ENCODE data around the gene HOXA5.

GRCh38 chr7:27113991-27114769 lies 29.3 kb downstream of the HOXA5 start:
- TF ChIP-seq CTCF (IDR thresholded peaks at IDR 0.05) (no peak), POLR2A (IDR thresholded peaks at IDR 0.05) (no peak)
